ENCODE measurements around the gene ATP8B3. TPM values are rescaled to one million over a fixed set of nuclear protein-coding genes. Genes with fewer than 3 reads are reported as not detected.
"Not testable (repeated sequence)": the region's sequence is repeated elsewhere in the genome, so short reads cannot be mapped to it uniquely, and the experiment has no call there.

Gene ATP8B3
- total RNA-seq, 1 donor from 2014 or later, result 5.2 TPM

DNA sequence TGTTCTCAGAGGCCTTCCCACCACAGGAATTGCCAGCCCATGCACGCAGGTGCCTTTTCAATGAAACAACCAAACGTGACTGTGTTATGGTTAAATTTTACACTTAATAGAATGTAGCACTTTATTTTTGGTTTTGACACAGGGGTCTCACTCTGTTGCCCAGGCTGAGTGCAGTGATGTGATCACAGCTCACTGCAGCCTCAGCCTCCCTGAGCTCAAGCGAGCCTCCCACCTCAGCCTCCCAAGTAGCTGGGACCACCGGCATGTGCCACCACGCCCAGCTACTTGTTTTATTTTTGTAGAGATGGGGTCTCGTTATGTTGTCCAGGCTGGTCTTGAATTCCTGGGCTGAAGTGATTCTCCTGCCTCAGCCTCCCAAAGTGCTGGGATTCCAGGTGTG is 7.2 kb downstream of the ATP8B3 start:
- no peak overlapping the region for H3K27ac Mint-ChIP-seq (ENCODE audit: unreplicated experiment)
- no peak for DNase-seq (ENCODE audit: extremely low spot score, unreplicated experiment)
- no peak overlapping the region for H3K4me3 Mint-ChIP-seq (ENCODE audit: unreplicated experiment)
- H3K9me3 Mint-ChIP-seq (ENCODE audit: unreplicated experiment), result no peaks in the 10 kb centered on the region
- no peaks in the 10 kb centered on the region for H3K27me3 Mint-ChIP-seq (ENCODE audit: unreplicated experiment)
- TF ChIP-seq, protein P1, sequence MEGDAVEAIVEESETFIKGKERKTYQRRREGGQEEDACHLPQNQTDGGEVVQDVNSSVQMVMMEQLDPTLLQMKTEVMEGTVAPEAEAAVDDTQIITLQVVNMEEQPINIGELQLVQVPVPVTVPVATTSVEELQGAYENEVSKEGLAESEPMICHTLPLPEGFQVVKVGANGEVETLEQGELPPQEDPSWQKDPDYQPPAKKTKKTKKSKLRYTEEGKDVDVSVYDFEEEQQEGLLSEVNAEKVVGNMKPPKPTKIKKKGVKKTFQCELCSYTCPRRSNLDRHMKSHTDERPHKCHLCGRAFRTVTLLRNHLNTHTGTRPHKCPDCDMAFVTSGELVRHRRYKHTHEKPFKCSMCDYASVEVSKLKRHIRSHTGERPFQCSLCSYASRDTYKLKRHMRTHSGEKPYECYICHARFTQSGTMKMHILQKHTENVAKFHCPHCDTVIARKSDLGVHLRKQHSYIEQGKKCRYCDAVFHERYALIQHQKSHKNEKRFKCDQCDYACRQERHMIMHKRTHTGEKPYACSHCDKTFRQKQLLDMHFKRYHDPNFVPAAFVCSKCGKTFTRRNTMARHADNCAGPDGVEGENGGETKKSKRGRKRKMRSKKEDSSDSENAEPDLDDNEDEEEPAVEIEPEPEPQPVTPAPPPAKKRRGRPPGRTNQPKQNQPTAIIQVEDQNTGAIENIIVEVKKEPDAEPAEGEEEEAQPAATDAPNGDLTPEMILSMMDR (IDR thresholded peaks at IDR 0.05), result no peak
- H3K36me3 Mint-ChIP-seq (ENCODE audit: unreplicated experiment), result peaks cover 4% of the 10 kb centered on the region
- H3K4me1 Mint-ChIP-seq (ENCODE audit: unreplicated experiment), result no peaks in the 10 kb centered on the region

DNA sequence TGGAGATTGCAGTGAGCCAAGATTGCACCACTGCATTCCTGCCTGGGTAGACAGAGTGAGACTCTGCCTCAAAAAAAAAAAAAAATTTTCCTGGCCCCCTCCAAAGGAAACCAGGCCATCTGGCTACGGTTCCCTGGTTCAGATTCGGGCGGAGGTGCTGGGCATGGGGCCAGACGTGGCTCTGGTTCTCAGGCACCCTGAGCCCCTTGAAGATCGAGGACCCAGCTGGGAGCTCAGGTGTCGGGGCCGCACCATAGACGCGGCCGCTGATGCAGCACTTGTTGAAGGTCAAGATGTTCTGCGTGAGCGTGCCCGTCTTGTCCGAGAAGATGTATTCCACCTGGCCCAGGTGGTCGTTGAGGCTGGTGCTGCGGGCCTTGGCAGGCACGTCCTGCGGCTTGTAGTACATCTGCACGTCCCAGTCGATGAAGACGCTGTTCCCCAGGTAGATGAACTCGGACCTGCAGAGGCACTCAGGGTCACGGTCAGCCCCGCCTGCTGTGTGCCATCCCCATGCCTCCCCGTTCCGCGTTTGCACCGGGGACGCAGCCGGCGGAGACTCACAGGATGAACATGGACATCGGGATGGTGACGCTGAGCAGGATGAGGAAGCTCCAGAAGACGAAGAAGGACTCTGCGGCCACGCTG is 12.3 kb downstream of the ATP8B3 start:
- peaks cover 5% of the 10 kb centered on the region for H3K36me3 Mint-ChIP-seq (ENCODE audit: unreplicated experiment)
- H3K27me3 Mint-ChIP-seq (ENCODE audit: unreplicated experiment), result no peaks in the 10 kb centered on the region
- H3K27ac Mint-ChIP-seq (ENCODE audit: unreplicated experiment), result no peak overlapping the region
- DNase-seq (ENCODE audit: extremely low spot score, unreplicated experiment), result no peak
- H3K9me3 Mint-ChIP-seq (ENCODE audit: unreplicated experiment), result no peaks in the 10 kb centered on the region
- TF ChIP-seq, protein P1 (IDR thresholded peaks at IDR 0.05), result no peak
- H3K4me1 Mint-ChIP-seq (ENCODE audit: unreplicated experiment), result no peaks in the 10 kb centered on the region
- no peak overlapping the region for H3K4me3 Mint-ChIP-seq (ENCODE audit: unreplicated experiment)

DNA sequence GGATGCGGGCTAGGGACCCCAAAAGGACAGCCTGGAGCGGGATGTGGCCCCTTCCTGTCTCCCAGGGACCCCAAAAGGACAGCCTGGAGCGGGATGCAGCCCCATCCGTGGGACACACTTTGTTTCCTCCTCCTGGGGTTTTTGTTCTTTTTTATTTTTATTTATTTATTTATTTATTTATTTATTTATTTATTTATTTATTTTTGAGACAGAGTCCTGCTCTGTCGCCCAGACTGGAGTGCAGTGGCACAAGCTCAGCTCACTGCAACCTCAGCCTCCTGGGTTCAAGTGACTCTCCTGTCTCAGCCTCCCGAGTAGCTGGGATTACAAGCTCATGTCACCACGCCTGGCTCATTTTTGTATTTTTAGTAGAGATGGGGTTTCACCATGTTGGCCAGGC is 14.8 kb downstream of the ATP8B3 start:
- H3K27me3 Mint-ChIP-seq (ENCODE audit: unreplicated experiment); H3K4me3 Mint-ChIP-seq (ENCODE audit: unreplicated experiment); H3K27ac Mint-ChIP-seq (ENCODE audit: unreplicated experiment); DNase-seq (ENCODE audit: extremely low spot score, unreplicated experiment); H3K9me3 Mint-ChIP-seq (ENCODE audit: unreplicated experiment); H3K4me1 Mint-ChIP-seq (ENCODE audit: unreplicated experiment); H3K36me3 Mint-ChIP-seq (ENCODE audit: unreplicated experiment): not testable (repeated sequence)

DNA sequence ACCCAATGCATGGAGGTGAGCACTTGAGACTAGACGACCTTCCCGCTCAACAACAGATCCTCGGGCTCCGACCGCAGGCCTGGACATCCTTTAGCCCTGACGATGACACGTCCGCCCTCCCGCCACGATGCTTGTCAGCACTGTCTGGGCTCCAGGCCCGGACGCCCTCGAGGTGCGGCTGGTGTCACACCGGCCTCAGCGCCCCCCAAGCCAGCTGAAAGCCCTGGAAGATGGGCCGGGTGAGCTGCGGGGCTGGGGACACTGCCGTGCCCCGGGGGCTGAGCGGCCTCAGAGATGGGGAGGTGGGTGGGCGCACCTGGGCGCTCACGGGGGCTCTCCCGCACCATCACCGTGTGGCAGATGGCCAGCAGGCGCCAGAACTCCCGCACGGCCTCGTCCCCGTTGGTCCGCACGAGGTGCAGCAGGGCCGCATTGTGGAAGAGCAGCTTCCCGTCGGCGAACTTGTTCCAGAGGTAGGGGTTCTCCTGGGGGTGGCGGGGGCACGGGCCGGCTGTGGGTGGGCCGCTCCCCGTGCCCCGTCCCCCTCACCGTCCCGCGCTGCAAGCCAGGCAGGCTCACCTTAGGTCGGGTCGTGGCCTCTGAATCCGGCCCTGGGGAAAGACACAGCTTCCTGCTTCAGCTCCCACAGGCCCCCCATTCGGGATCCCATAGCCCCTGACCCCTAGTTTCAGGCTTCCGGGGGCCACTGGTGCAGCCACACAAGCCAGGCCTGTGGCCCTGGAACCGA is 15.5 kb downstream of the ATP8B3 start:
- TF ChIP-seq, protein P1 (IDR thresholded peaks at IDR 0.05), result no peak
- Mint-ChIP-seq H3K9me3 (ENCODE audit: unreplicated experiment) (no peaks in the 10 kb centered on the region), H3K27me3 (ENCODE audit: unreplicated experiment) (no peaks in the 10 kb centered on the region), H3K36me3 (ENCODE audit: unreplicated experiment) (peaks cover 5% of the 10 kb centered on the region), H3K4me1 (ENCODE audit: unreplicated experiment) (no peaks in the 10 kb centered on the region), H3K27ac (ENCODE audit: unreplicated experiment) (no peak overlapping the region), H3K4me3 (ENCODE audit: unreplicated experiment) (no peak overlapping the region)
- DNase-seq (ENCODE audit: extremely low spot score, unreplicated experiment), result no peak

DNA sequence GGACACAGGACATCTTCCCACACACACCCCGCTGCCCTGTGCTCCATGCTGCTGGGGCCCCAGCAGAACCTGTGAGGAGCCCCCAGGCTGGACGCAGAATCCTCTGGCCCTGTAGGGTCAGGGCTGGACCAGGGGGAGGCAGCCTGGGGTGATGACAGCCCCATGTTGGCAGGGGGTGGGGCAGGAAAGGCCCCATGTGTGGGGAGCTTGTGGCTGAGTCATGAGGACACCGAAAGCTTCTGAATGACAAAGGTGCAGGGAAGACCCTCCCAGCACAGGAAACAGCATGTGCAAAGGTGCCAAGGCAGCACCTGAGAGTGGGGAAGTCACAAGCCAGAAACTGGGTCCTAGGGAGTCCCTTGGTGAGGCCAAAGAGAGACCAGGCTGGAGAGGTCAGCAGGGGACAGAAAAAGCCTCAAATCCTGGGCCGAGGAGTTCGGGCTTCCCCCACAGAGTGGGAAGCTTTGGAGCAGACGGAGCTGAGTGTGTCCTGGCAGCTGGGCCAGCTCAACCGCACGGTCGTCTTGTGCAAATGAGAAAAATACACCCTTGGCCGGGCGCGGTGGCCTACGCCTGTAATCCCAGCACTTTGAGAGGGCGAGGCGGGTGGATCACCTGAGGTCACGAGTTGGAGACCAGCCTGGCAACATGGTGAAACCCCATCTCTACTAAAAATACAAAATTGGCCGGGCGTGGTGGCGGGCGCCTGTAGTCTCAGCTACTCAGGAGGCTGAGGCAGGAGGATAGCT is 17.5 kb downstream of the ATP8B3 start:
- Mint-ChIP-seq H3K36me3 (ENCODE audit: unreplicated experiment) (no peaks in the 10 kb centered on the region), H3K4me3 (ENCODE audit: unreplicated experiment) (no peak overlapping the region), H3K9me3 (ENCODE audit: unreplicated experiment) (no peaks in the 10 kb centered on the region), H3K4me1 (ENCODE audit: unreplicated experiment) (peaks cover 3% of the 10 kb centered on the region), H3K27me3 (ENCODE audit: unreplicated experiment) (no peaks in the 10 kb centered on the region), H3K27ac (ENCODE audit: unreplicated experiment) (no peak overlapping the region)
- DNase-seq (ENCODE audit: extremely low spot score, unreplicated experiment), result no peak
- TF ChIP-seq, protein P1 (IDR thresholded peaks at IDR 0.05), result no peak

All from osteocyte (in vitro differentiated cells).